Astrocyte (in vitro differentiated cells and primary cell): Measurements from ENCODE around the gene PCSK7. TPM values are rescaled to one million over a fixed set of nuclear protein-coding genes. Genes with fewer than 3 reads are reported as not detected.

Experiments used
- DNase-seq: peaks from one replicate; pipeline ENCODE4 v3.0.0-alpha.2; 2010; ENCODE audit warnings: low read depth
- FAIRE-seq: peaks from 2 replicates; lab custom pipeline; 2011; peaks lifted over from hg19 to GRCh38; lab: Jason Lieb, UNC
- H2AFZ ChIP-seq: 2 replicates; pipeline ENCODE4 v1.6.0; 2012; ENCODE audit warnings: low read depth, low read length, inconsistent platforms
- H3K27ac ChIP-seq: 2 replicates; pipeline ENCODE4 v1.5.1; 2011; ENCODE audit warnings: low read depth, low read length, inconsistent platforms
- H3K27me3 ChIP-seq: 2 replicates; pipeline ENCODE4 v1.6.0; 2011; ENCODE audit warnings: low read length, inconsistent platforms; ENCODE audit not compliant: insufficient read depth
- H3K36me3 ChIP-seq: 2 replicates; pipeline ENCODE4 v1.5.1; 2011; ENCODE audit warnings: low read length, inconsistent platforms; ENCODE audit not compliant: insufficient read depth
- H3K4me1 ChIP-seq: 2 replicates; pipeline ENCODE4 v1.5.1; 2011; ENCODE audit warnings: low read length, inconsistent platforms; ENCODE audit not compliant: insufficient read depth
- H3K4me2 ChIP-seq: 2 replicates; pipeline ENCODE4 v1.6.0; 2012; ENCODE audit warnings: low read length, inconsistent platforms
- H3K4me3 ChIP-seq: 2 replicates; pipeline ENCODE4 v1.5.1; 2011; ENCODE audit warnings: low read depth, mild to moderate bottlenecking, low read length, inconsistent platforms; ENCODE audit not compliant: insufficient read depth
- H3K79me2 ChIP-seq: 2 replicates; pipeline ENCODE4 v1.6.0; 2012; ENCODE audit warnings: mild to moderate bottlenecking, low read length, inconsistent platforms; ENCODE audit not compliant: insufficient read depth
- H3K9ac ChIP-seq: 2 replicates; pipeline ENCODE4 v1.6.0; 2012; ENCODE audit warnings: mild to moderate bottlenecking, low read length, inconsistent platforms
- H3K9me3 ChIP-seq: 2 replicates; pipeline ENCODE4 v1.5.1; 2012; ENCODE audit warnings: low read depth, mild to moderate bottlenecking, low read length, inconsistent platforms; ENCODE audit not compliant: insufficient read depth
- H4K20me1 ChIP-seq: 2 replicates; pipeline ENCODE4 v1.6.0; 2012; ENCODE audit warnings: low read length, inconsistent platforms; ENCODE audit not compliant: insufficient read depth
- H3K27ac Mint-ChIP-seq: one replicate; pipeline ENCODE4 v1.8.0; 2021; ENCODE audit warnings: mild to moderate bottlenecking, mixed read lengths; ENCODE audit not compliant: unreplicated experiment
- H3K27me3 Mint-ChIP-seq: one replicate; pipeline ENCODE4 v1.8.0; 2021; ENCODE audit warnings: low read depth, mixed read lengths; ENCODE audit not compliant: unreplicated experiment
- H3K36me3 Mint-ChIP-seq: one replicate; pipeline ENCODE4 v1.8.0; 2021; ENCODE audit warnings: low read depth, mixed read lengths; ENCODE audit not compliant: unreplicated experiment
- H3K4me1 Mint-ChIP-seq: one replicate; pipeline ENCODE4 v1.8.0; 2021; ENCODE audit warnings: low read depth, mixed read lengths; ENCODE audit not compliant: unreplicated experiment
- H3K4me3 Mint-ChIP-seq: one replicate; pipeline ENCODE4 v1.8.0; 2021; ENCODE audit warnings: mild to moderate bottlenecking, moderate library complexity, mixed read lengths; ENCODE audit not compliant: unreplicated experiment
- H3K9me3 Mint-ChIP-seq: one replicate; pipeline ENCODE4 v1.8.0; 2021; ENCODE audit warnings: mild to moderate bottlenecking, mixed read lengths; ENCODE audit not compliant: unreplicated experiment
- EZH2 ChIP-seq: IDR thresholded peaks from 2 replicates; pipeline ENCODE4 v1.6.1; 2012; ENCODE audit warnings: mild to moderate bottlenecking, low read length, inconsistent platforms; ENCODE audit not compliant: insufficient read depth
- total RNA-seq: library from RNA; stranded (reverse); gene quantifications from 2 replicates; pipeline ENCODE4 v1.2.1, GENCODE V29; 2021
- TF ChIP-seq, protein P1 (sequence below): IDR thresholded peaks from 2 replicates; pipeline ENCODE4 v1.5.1; 2011; ENCODE audit warnings: low read depth, mild to moderate bottlenecking, inconsistent platforms, low read length, moderate library complexity; ENCODE audit not compliant: insufficient read depth

PCSK7 gene
- total RNA-seq, 1 donor from 2014 or later, result 43.6 TPM

DNA sequence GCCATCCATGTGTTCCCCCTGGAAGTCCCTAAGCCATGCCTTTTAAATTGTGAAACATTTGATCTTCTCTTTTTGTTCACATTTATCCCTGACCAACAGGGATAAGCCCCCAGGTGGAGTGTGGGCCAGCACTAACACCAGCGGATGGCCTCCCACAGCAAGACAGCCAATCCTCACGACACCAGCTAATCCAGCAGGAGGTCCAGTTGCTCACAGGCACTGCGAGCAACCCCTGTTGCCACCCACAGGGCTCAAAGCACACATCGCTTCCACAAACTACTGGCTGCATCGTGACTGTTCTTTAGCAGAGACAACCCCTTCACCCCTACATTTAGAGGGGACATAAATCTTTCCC lies 2.0 kb downstream of the PCSK7 start:
- Mint-ChIP-seq H3K36me3 (peaks cover 9% of the 10 kb centered on the region), H3K4me3 (peak overlapping the region; percentile 98), H3K27ac (peak overlapping the region; percentile 28), H3K9me3 (no peaks in the 10 kb centered on the region), H3K27me3 (no peaks in the 10 kb centered on the region), H3K4me1 (peaks cover 24% of the 10 kb centered on the region)
- H3K4me2 ChIP-seq, result peak overlapping the region; percentile 93
- no peak for TF ChIP-seq EZH2
- TF ChIP-seq, protein P1, sequence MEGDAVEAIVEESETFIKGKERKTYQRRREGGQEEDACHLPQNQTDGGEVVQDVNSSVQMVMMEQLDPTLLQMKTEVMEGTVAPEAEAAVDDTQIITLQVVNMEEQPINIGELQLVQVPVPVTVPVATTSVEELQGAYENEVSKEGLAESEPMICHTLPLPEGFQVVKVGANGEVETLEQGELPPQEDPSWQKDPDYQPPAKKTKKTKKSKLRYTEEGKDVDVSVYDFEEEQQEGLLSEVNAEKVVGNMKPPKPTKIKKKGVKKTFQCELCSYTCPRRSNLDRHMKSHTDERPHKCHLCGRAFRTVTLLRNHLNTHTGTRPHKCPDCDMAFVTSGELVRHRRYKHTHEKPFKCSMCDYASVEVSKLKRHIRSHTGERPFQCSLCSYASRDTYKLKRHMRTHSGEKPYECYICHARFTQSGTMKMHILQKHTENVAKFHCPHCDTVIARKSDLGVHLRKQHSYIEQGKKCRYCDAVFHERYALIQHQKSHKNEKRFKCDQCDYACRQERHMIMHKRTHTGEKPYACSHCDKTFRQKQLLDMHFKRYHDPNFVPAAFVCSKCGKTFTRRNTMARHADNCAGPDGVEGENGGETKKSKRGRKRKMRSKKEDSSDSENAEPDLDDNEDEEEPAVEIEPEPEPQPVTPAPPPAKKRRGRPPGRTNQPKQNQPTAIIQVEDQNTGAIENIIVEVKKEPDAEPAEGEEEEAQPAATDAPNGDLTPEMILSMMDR, result no peak
- no peak overlapping the region for H3K27ac ChIP-seq
- peaks cover 36% of the 10 kb centered on the region for H4K20me1 ChIP-seq
- H3K27me3 ChIP-seq, result no peaks in the 10 kb centered on the region
- H3K4me3 ChIP-seq, result no peak overlapping the region
- no peak for DNase-seq
- H3K9me3 ChIP-seq, result no peaks in the 10 kb centered on the region
- no peak for FAIRE-seq
- peaks cover 24% of the 10 kb centered on the region for H3K4me1 ChIP-seq
- peak overlapping the region; percentile 90 for H3K9ac ChIP-seq
- peaks cover 26% of the 10 kb centered on the region for H3K36me3 ChIP-seq
- H2AFZ ChIP-seq, result no peak overlapping the region
- peaks cover 57% of the 10 kb centered on the region for H3K79me2 ChIP-seq

DNA sequence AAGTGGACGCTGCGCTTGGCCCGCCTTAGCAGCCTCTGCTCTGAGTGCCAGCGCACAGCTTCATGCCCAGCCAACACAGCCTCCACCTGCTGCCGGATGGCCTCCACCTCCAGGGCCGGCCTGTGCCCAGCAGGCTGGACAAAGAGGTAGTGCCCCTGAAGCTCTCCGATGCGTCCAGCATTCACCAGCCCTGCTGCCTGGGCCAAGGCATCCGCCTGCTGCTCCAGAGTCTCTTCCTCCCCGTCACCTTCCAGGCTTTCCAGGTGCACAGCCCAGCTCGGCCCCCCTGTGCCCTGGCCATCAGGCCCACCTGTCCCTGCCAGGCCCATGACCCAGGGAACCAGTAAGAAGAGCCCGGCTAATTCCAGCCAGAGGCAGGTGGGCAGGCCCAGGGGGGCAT lies 2.5 kb downstream of the PCSK7 start:
- no peak overlapping the region for H3K9ac ChIP-seq

DNA sequence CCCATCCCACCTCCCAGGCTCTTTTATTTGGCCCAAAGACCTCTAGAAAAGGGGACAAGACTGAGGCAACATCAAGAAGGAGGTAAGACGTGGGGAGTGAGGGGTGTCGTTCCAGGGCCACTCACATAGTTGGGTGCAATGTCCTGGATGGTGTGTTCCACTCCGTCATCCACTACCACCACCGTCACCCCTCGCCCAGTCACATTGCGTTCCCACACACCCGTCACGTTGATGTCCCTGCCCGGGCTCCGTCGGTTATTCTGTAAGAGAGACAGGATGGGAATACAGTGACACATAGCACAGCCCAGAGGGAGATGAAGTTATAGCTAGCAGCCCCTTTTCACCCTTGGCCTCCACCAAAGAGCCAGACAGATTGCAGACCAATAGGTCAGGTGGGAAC lies 3.8 kb downstream of the PCSK7 start:
- H3K79me2 ChIP-seq, result peaks cover 39% of the 10 kb centered on the region
- H3K9me3 ChIP-seq, result no peaks in the 10 kb centered on the region
- TF ChIP-seq, protein P1, result no peak
- TF ChIP-seq EZH2, result no peak
- H3K27me3 ChIP-seq, result no peaks in the 10 kb centered on the region
- H3K4me3 ChIP-seq, result no peak overlapping the region
- peaks cover 16% of the 10 kb centered on the region for H3K4me1 ChIP-seq
- DNase-seq (no peak), FAIRE-seq (no peak)
- no peak overlapping the region for H3K4me3 Mint-ChIP-seq
- H2AFZ ChIP-seq, result no peak overlapping the region
- H3K27me3 Mint-ChIP-seq, result no peaks in the 10 kb centered on the region
- H3K36me3 ChIP-seq, result peaks cover 38% of the 10 kb centered on the region
- peaks cover 23% of the 10 kb centered on the region for H3K36me3 Mint-ChIP-seq
- peaks cover 40% of the 10 kb centered on the region for H4K20me1 ChIP-seq
- no peak overlapping the region for H3K9ac ChIP-seq
- no peak overlapping the region for H3K4me2 ChIP-seq
- H3K27ac ChIP-seq, result no peak overlapping the region
- no peaks in the 10 kb centered on the region for H3K9me3 Mint-ChIP-seq
- H3K4me1 Mint-ChIP-seq, result peaks cover 13% of the 10 kb centered on the region
- H3K27ac Mint-ChIP-seq, result no peak overlapping the region

More for the DNA sequence above, 2.5 kb downstream of the PCSK7 start:
- Mint-ChIP-seq H3K4me1 (peaks cover 24% of the 10 kb centered on the region), H3K36me3 (peaks cover 12% of the 10 kb centered on the region), H3K4me3 (peak overlapping the region; percentile 20), H3K27ac (no peak overlapping the region), H3K9me3 (no peaks in the 10 kb centered on the region), H3K27me3 (no peaks in the 10 kb centered on the region)
- TF ChIP-seq, protein P1, result no peak
- no peak for TF ChIP-seq EZH2
- FAIRE-seq (no peak), DNase-seq (no peak)
- Histone ChIP-seq H2AFZ (no peak overlapping the region), H3K4me1 (peaks cover 24% of the 10 kb centered on the region), H3K9me3 (no peaks in the 10 kb centered on the region), H4K20me1 (peaks cover 39% of the 10 kb centered on the region), H3K79me2 (peaks cover 52% of the 10 kb centered on the region), H3K4me2 (no peak overlapping the region), H3K27ac (no peak overlapping the region), H3K27me3 (no peaks in the 10 kb centered on the region), H3K36me3 (peaks cover 26% of the 10 kb centered on the region), H3K4me3 (no peak overlapping the region)
